Stimulated activated naive CD4-positive, alpha-beta T cell treated with Interleukin-2 at 50 U/mL for 16 hours (primary cell): ENCODE results near the gene CARM1.
"Not testable (repeated sequence)": the region's sequence is repeated elsewhere in the genome, so short reads cannot be mapped to it uniquely, and the experiment has no call there.

Source experiments
- DNase-seq: peaks from one replicate; lab custom pipeline; 2025; lab: John Stamatoyannopoulos, UW

Gene CARM1

DNA sequence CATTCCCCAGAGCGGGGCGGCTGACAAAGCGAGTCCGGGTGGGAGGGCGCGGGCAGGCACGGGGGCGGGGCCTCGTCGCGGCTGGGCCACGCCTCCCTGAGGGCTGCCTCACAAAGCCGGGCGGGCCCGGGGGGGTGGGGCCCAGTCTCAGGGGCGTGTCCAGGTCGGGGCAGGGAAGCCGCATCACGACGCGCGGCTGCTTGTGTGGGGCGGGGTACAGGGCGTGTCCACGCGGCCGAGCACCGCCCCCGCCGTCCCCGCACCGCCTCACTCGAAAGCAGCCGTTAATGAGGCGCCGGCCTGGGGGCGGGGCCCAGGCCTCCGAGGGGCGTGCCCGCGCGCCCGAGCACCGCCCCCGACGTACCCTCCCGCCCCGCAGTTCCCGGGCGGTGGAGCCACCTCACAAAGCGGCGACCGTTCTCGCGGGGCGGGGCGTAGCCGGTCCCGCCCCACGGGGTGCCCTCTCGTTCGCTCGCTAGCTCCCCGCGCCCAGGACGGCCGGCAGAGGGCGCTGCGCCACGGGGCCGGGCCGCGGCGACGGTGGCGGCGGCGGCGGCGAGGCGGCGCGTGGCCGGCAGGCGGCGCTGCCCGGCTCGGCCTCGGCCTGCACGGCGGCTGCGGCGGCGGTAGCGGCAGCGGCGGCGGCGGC, at the start of gene CARM1:
Gene CARM1, plus strand, starts transcription at position 599 of the 649 bp plus-strand sequence. CDS start 150 bp downstream, outside the sequence.
- peak; percentile 97 for DNase-seq

DNA sequence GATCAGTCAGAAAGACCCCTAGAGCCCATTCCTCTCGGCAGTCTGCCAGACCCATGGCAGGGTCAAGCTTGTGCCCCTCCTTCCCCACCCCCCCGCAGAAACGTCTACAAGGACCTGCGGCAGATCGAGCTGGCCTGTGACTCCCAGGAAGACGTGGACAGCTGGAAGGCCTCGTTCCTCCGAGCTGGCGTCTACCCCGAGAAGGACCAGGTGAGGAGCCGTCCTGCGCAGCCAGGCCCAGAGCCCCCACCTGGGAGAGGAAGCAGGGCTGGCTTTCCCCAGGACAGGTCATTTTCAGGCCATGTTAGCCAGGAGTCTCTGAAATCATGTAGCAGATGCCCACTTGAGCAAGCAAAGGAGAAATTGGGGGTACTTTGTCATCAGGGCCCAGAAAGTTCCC, 47.7 kb upstream of the CARM1 start:
- DNase-seq, result no peak

DNA sequence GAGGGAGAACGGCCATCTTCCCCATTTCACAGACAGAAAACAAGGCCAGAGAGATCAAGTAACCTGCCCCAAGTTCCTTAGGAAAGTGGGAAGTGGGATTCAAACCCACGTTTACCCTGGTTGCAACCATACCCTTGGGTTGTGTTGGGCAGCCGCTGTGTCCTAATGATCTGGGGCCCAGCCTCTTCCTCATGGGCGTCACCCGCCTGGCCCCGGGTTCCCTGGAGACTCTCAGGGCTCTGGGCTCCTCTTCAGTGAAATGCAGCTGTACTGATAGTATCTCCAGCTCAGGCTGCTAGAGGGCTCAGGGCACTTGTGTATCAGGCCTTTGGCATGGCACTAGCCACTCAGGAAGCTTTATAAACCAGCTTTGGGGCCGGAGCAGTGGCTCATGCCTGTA, 45.1 kb upstream of the CARM1 start:
- DNase-seq, result no peak

- DNase-seq, result no peak
Measured at GRCh38 chr19:10826846-10827245, 44.5 kb upstream of the CARM1 start.

DNA sequence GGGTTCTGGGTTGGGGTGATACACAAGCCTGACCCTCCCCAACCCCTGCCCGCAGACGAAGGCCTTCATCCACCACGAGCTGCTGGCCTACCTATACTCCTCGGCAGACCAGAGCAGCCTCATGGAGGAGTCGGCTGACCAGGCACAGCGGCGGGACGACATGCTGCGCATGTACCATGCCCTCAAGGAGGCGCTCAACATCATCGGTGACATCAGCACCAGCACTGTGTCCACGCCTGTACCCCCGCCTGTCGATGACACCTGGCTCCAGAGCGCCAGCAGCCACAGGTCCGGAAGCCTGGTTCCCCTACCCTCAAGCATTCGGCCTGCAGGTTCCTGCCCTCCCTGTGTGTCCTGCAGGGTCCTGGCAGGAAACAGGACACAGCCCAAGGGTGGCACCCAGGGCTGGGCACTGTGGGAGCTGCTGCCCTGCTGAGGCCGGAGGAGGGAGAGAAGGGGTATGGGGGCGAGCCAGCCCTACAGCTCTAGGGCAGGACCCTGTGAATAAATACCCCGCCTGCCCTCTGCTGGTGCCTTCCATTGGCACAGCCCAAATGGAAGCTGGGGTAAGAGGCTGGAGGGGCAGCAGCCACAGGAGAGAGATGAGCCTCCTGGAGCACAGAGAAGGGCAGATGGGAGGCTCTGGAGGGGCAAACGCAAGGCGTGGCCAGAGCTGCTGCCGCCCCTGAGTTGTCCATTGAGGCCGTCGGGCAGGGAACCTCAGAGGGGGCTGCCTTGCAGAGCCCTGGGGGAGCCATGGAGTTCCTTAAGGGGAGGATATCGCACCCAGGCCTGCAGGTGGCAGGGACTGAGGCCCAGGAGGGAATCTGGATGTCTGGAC, 42.2 kb upstream of the CARM1 start:
- no peak for DNase-seq

- DNase-seq, result no peak
Measured at GRCh38 chr19:10829967-10830366, 41.4 kb upstream of the CARM1 start.

DNA sequence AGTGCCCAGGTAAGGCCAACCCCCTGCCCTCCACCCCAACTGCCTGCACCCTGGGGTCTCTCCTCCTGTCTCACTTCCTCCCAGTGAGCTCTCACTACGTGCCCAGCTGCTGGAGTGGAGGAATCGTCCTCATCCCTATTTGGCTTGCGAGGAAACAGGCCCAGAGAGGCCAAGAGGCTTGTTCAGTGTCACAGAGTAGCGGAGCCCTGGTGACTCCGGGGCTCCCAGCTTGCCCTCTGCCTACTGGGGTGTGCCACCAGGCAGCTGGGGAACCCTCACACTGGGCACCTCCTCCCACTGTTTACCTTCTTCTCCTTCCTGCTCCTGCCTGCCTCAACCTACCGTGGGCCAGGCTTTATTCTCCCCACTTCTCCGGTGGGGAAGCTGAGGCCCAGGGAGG, 41.0 kb upstream of the CARM1 start:
- DNase-seq, result no peak

- DNase-seq, result no peak
Measured at GRCh38 chr19:10830931-10831779, 40.2 kb upstream of the CARM1 start.

GRCh38 chr19:10831987-10832938, 39.1 kb upstream of the CARM1 start:
- DNase-seq, result no peak

DNA sequence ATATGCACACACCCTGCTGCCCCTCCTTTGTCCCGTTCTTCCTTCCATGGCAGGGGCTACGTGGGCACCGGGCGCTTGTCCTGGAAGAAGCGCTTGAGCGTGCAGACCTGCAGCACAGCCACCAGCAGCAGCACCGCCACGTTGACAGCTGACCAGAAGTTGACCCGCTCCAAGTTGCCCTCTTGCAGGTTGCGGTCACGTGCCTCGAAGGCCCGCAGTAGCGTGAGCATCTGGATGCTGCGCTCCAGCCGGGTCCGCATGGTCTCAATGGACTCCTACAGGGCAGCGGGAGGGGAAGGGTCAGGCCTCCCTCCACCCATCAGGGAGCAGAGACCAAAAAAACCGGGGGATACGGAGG, 38.4 kb upstream of the CARM1 start:
- no peak for DNase-seq

GRCh38 chr19:10835089-10835753, 36.1 kb upstream of the CARM1 start:
- DNase-seq, result no peak

- DNase-seq, result peak; percentile 95
Measured at GRCh38 chr19:10835754-10836478, 35.4 kb upstream of the CARM1 start, which contains the start of gene TMED1. Gene TMED1 (minus strand): TSS chr19:10836212. CDS start chr19:10836191, 21 bp downstream.

GRCh38 chr19:10836479-10837330, 34.6 kb upstream of the CARM1 start:
- DNase-seq, result peak; percentile 82

DNA sequence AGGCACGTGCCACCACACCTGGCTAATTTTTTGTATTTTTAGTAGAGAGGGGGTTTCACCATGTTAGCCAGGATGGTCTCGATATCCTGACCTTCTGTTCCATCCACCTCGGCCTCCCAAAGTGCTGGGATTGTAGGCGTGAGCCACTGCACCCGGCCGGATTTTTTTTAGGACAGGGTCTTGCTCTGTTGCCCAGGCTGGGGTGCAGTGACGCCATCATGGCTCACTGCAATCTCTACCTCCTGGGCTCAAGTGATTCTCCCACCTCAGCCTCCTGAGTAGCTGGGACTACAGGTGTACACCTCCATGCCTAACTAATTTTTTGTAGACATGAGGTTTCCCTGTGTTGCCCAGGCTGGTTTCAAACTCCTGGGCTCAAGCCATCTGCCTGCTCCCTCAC, 33.7 kb upstream of the CARM1 start:
- not testable (repeated sequence) for DNase-seq

- DNase-seq, result no peak
Measured at GRCh38 chr19:10838377-10838776, 33.0 kb upstream of the CARM1 start.

- no peak for DNase-seq
Measured at GRCh38 chr19:10839114-10840050, 32.0 kb upstream of the CARM1 start.

GRCh38 chr19:10842788-10843187, 28.6 kb upstream of the CARM1 start:
- no peak for DNase-seq
